Ovary (tissue), 9 donors: Measurements from ENCODE around the gene MAP7D3. TPM values are rescaled to one million over a fixed set of nuclear protein-coding genes. Genes with fewer than 3 reads are reported as not detected.

Experiments used
- DNase-seq, 5 donors: peaks; one replicate each; pipeline ENCODE4 v3.0.0-alpha.2; 2019 to 2020
- H3K27ac ChIP-seq, 2 donors: fragments of 200-600 bp; one replicate each; pipeline versions ENCODE4 v1.5.1 to v1.8.0; 2019 to 2022
- H3K27me3 ChIP-seq: fragments of 200-600 bp; one replicate; pipeline ENCODE4 v1.8.0; 2022
- H3K36me3 ChIP-seq: fragments of 200-600 bp; sonication (generic); one replicate; pipeline ENCODE4 v1.5.1; 2019
- H3K4me1 ChIP-seq: one replicate; pipeline ENCODE4 v1.8.1; 2013; ENCODE audit warnings: mild to moderate bottlenecking, moderate library complexity; ENCODE audit not compliant: insufficient read depth
- H3K4me3 ChIP-seq: fragments of 200-600 bp; sonication (generic); one replicate; pipeline ENCODE4 v1.5.1; 2017
- H3K9me3 ChIP-seq, 2 donors: fragments of 200-600 bp in 1 of 2; sonication (generic) in 1 of 2; one replicate each; pipeline versions ENCODE4 v1.5.1 to v1.8.1; 2013 to 2019; ENCODE audit warnings: mild to moderate bottlenecking in 1 of 2, moderate library complexity in 1 of 2
- CTCF ChIP-seq, 3 donors: fragments of 450-650 bp in 2 of 3; fragments of 200-600 bp in 1 of 3; IDR thresholded peaks; one replicate each; pipeline versions ENCODE4 v1.5.1 to v1.8.0; 2016 to 2022; ENCODE audit warnings: antibody characterized with exemption in 3 of 3, mild to moderate bottlenecking in 1 of 3
- EP300 ChIP-seq: sonication (generic); formaldehyde crosslinking; IDR thresholded peaks from one replicate; pipeline ENCODE4 v1.6.1; 2017; ENCODE audit warnings: antibody characterized with exemption
- POLR2A ChIP-seq: fragments of 450-650 bp; IDR thresholded peaks from one replicate; pipeline ENCODE4 v1.6.1; 2017; ENCODE audit warnings: antibody characterized with exemption, mild to moderate bottlenecking, moderate library complexity
- WGBS, 3 donors: extraction: QIAGEN DNeasy Blood & Tissue Kit in 1 of 3; methylation state at CpG; one replicate each; pipeline versions ENCODE4 v1.1.5 to v1.1.7; 2013 to 2017; 5-methylcytosine and 5-hydroxymethylcytosine counted together
- intact Hi-C, 4 donors: fragments of 100-400 bp; cut with DNase I; formaldehyde crosslinking; loops; one replicate each; pipeline versions ENCODE4 v1.11.0 to v1.15.1; 2022 to 2023
- polyA plus RNA-seq, 2 donors: library from polyadenylated mRNA; stranded (reverse); fragments of 200-250 nt in 1 of 2; fragments of 350-450 nt in 1 of 2; fragmentation: Illumina TruSeq in 1 of 2; extraction: RNeasy Lipid Tissue Mini Kit (QIAGEN cat#74804) in 1 of 2; gene quantifications; one replicate each; pipeline ENCODE4 v1.2.3, GENCODE V29; 2013 to 2014
- total RNA-seq, 7 donors: library from RNA; depleted of rRNA in 2 of 7; stranded (reverse); fragments of >200 nt in 2 of 7; fragmentation: NEBNext Ultra II Directional in 3 of 7; extraction: Animal tissue kit (Norgen Biotek cat#: 25700) in 3 of 7; gene quantifications; one replicate each; pipeline versions ENCODE4 v1.1.0 to v1.2.4, GENCODE V29; 2016 to 2023
- donor health status: DM: no; HTN: no; CAD: no; lungs with moderate emphysema.
- donor health status: DM: no; HTN: no; CAD: no.
- donor health status: Bipolar disorder and iron deficiency.
- donor health status: DM: yes; HTN: yes; CAD: no.
- donor health status: DM: no; HTN: no; CAD: no.
- donor health status: DM: yes; HTN: yes; CAD: no.

Gene MAP7D3
- total and polyA plus RNA-seq, 9 donors: 11.6 to 42.3 (median 29.3) TPM

GRCh38 chrX:136192839-136193414 is 58.3 kb downstream of the MAP7D3 start:
- no peak for DNase-seq
- TF ChIP-seq CTCF (IDR thresholded peaks at IDR 0.05) (no peak), EP300 (no peak), POLR2A (no peak)
- Histone ChIP-seq H3K9me3 (no peaks in the 10 kb centered on the region), H3K27ac (no peak overlapping the region), H3K27me3 (no peaks in the 10 kb centered on the region), H3K36me3 (no peaks in the 10 kb centered on the region), H3K4me3 (no peak overlapping the region), H3K4me1 (peaks cover 2% of the 10 kb centered on the region)
- intact Hi-C loops: no loop called here
- WGBS, 3 donors: 51 to 66% (median 53%) methylated on average over 3 of the region's 3 CpGs

GRCh38 chrX:136192135-136192534 is 59.1 kb downstream of the MAP7D3 start:
- no peaks in the 10 kb centered on the region for H3K9me3 ChIP-seq
- intact Hi-C loops: no loop called here
- H3K4me3 ChIP-seq: no peak overlapping the region
- no peak overlapping the region for H3K27ac ChIP-seq
- 70 to 72% (median 71%) methylated on average over 2 of the region's 2 CpGs for WGBS, 3 donors
- H3K4me1 ChIP-seq: peaks cover 2% of the 10 kb centered on the region
- no peak for DNase-seq
- no peak for TF ChIP-seq CTCF (IDR thresholded peaks at IDR 0.05)
- no peak for TF ChIP-seq POLR2A
- no peaks in the 10 kb centered on the region for H3K36me3 ChIP-seq
- H3K27me3 ChIP-seq: no peaks in the 10 kb centered on the region

- TF ChIP-seq EP300: no peak
- TF ChIP-seq POLR2A: no peak
- TF ChIP-seq CTCF (IDR thresholded peaks at IDR 0.05): no peak
- intact Hi-C loops: no loop called here
- no peaks in the 10 kb centered on the region for H3K36me3 ChIP-seq
Measured at GRCh38 chrX:136191171-136191570, 60.0 kb downstream of the MAP7D3 start.

GRCh38 chrX:136190038-136190713 is 61.0 kb downstream of the MAP7D3 start:
- H3K4me3 ChIP-seq: no peak overlapping the region
- H3K36me3 ChIP-seq: no peaks in the 10 kb centered on the region
- WGBS, 3 donors: 79 to 86% (median 83%) methylated on average over 10 of the region's 10 CpGs
- H3K27ac ChIP-seq: no peak overlapping the region
- H3K4me1 ChIP-seq: peaks cover 4% of the 10 kb centered on the region
- DNase-seq: no peak
- TF ChIP-seq POLR2A: no peak
- TF ChIP-seq EP300: no peak
- TF ChIP-seq CTCF (IDR thresholded peaks at IDR 0.05): no peak
- intact Hi-C loops: no loop called here
- H3K27me3 ChIP-seq: no peaks in the 10 kb centered on the region
- H3K9me3 ChIP-seq: no peaks in the 10 kb centered on the region

More at GRCh38 chrX:136191171-136191570, 60.0 kb downstream of the MAP7D3 start:
- Histone ChIP-seq H3K9me3 (no peaks in the 10 kb centered on the region), H3K27me3 (no peaks in the 10 kb centered on the region), H3K4me1 (peaks cover 2% of the 10 kb centered on the region), H3K27ac (no peak overlapping the region), H3K4me3 (no peak overlapping the region)
- no peak for DNase-seq
- 75 to 82% (median 78%) methylated on average over 6 of the region's 6 CpGs for WGBS, 3 donors
